Activated T-cell treated with anti-CD3 and anti-CD28 coated beads for 1 hour (primary cell): ENCODE measurements around the gene FRMD4A.
"Not testable (repeated sequence)": the region's sequence is repeated elsewhere in the genome, so short reads cannot be mapped to it uniquely, and the experiment has no call there.

Experiments used
- DNase-seq: peaks from one replicate; pipeline ENCODE4 v3.0.0-alpha.2; 2020; ENCODE audit warnings: low read depth

The FRMD4A gene

DNA sequence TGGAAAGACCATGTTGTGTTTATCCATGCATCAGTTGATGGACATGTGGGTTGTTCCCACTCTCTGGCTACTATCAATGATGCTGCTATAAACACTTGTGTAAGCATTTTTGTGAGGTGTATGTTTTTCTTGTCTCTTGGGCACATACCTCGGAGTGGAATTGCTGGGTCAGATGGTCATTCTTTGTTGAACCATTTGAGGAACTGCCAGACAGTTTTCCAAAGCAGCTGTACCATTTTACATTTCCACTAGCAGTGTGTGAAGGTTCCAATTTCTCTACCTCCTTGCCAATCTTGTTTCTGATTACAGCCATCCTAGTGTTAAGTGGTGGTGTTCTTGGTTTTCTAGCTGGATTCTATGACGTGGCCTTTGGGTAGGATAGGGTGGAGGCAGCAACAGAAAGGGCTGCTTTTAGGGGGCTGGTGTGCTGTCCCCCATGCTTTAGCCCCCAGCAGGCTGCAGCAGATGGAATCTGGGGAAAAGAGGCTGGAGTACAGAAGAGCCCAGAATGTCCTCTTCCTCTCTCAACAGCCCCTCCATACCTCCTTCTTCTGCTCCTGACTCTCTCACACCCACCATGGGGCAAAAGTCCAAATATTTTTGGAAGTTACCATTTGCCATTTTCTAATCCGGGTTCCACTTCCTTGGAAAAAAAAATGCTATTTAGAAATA, 352.7 kb downstream of the FRMD4A start:
- no peak for DNase-seq

DNA sequence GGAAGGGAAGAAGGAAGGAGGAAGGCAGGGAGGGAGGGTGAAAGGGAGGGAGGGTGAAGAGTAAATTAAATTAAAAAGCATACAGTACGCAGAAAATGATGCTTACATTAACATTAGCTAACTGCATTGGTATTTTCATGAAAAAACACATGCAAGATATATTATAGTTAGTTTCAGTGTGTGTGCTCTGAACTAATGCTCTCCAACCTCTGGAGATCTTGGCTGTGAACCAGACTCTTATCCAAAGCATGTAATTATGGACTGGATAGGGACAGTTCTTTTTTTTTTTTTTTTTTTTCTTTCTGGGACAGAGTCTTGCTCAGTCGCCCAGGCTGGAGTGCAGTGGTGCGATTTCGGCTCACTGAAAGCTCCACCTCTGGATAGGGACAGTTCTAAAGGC, 357.0 kb downstream of the FRMD4A start:
- no peak for DNase-seq

DNA sequence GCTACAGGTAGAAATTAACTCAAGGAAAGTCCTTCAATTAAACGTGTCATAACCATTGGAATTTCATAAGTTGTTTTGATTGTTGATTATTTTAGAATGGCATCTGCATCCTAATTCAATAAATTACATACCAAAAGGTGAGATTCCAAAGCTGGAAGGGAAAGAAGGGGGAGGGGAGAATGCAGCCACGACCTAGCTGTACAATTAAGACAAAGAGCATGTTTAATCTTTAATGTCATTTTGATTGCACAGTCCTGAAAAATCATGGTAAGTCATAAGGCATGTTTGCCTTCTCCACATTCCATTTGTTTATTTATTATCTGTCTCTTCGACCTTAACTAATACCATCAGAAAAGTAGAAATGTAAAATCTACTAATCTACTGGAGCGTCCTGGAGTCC, 358.1 kb downstream of the FRMD4A start:
- no peak for DNase-seq

DNA sequence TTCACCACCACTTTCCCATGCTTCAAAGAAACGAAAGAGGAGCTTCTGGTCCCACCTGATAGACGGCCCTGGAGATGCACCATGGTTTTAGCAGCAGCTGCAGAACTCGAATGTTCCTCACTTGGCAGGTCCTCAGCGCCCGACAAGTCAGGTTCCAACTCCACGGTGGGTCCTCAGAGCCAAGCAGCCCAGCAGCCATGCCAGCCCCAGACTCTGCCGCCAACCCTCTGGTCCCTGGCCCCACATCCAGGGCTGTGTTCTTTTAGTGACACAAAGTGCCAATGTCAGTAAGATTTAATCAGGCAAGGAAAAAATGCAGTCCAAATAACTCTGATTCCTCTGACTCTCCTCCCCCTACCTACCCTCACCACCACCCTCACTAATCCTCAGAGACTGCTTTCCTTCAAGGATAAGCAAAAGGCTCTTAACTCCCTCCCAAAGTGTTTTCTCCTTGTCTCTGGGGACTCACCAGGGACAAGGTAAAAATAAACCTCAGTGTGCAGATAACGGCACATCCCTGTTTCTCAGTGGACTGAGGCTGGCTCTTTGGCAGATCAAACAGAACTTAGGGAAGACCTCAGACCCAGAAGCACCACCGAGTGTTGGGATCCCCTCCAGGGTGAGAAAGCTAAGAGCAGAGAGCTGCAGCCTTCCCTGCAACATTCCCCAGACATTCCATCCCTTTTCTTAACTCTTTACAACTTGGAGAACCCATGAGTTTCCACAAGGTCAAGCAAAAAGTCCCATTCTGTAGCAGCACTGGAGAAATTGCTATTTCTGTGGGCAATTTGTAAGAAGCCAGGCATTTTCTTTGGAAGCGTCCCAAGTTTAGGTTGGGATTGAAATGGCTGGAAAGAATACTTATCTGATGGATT, 358.9 kb downstream of the FRMD4A start:
- no peak for DNase-seq

DNA sequence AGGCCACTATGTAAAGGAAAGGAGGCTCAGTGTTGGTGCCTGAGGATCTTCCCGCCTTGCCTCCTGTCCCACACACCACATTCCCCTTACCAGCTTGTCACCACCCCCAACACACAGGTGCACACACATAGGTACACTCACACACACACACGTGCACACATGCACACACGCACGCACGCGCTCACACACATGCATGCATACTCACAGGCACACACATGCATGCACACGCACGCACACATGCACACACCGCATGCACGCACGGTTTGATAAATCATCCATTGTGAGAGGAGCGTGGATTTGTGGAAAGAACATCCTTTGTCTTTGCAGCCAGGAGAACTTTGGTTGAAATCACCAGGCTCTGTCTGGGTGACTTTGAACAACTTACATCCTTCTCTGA, 359.8 kb downstream of the FRMD4A start:
- no peak for DNase-seq

DNA sequence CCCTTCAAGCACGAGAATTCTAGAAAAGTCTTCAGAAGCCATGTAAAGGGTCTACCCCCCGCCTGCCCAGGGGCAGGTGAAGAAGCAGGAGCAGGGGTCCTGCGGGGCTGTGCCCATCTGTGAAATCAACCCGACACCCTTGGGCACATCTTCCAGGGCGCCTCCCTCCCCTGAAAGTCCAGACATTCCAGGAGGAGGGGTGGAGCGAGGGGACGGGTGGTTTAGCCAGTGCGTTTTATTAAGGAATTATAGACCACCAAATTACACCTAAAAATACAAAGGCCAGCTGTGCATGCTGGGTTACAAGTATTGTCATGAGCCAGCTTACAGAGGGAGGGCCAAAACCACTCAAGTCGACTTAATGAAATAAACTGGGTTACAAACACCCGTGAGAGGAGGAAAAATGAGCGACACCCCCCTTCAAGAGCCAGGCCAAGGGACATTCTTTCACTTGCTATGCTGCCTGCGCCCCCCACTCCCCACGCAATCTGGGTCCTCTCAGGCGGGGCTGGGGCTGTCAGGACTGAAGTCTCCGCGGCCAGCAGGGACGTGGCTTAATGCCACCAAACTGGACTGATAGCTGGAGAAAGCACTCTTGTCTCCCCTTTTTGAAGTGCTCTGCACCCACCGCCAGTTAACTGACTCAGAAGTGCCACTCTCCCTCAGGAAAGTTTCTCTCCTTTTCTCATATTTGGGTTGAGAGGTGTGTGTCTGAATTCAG, 360.3 kb downstream of the FRMD4A start:
- no peak for DNase-seq

DNA sequence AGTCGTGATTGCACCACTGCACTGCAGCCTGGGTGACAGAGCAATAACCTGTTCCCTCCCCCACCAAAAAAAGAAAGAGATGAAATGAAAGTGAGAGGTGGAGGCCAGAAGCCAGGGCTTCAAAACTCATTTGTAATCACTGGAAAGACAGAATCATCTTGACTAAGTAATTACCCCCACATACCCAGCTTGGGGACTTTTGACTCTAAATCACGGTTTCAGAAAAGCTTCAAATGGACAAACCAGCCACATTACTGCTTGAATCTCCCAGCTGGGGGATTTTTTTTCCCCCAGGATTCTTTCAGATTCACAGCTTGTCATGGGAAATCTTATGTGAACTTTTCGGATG, 361.0 kb downstream of the FRMD4A start:
- DNase-seq, result no peak

DNA sequence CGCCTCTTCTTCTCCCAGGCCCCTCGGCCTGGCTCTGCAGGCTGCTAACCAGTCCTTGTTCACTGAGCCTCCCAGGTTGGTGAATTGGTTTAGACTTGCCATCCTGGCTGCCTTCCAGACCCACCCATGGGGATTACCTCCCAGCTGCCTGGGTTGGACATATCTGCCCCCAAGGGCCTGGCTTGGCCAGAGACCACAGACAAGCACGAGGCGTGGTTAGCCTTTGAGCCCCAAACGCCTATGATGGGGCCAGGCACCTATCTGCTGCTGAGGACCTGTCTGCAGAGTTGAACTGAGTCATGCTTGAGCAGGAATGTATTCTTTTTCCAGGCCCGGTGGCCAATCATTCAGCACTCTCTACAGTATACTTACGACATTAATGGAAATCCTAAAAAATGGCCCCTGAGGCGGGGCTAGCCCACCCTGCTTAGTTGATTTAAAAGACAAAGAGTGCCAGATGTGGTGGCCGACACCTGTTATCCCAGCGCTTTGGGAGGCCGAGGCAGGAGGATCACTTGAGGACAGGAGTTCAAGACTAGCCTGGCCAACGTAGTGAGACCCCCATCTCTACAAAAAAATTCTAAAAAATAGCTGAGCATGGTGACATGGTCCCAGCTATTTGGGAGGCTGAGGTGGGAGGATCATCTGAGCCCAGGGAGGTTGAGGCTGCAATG, 361.5 kb downstream of the FRMD4A start:
- no peak for DNase-seq

DNA sequence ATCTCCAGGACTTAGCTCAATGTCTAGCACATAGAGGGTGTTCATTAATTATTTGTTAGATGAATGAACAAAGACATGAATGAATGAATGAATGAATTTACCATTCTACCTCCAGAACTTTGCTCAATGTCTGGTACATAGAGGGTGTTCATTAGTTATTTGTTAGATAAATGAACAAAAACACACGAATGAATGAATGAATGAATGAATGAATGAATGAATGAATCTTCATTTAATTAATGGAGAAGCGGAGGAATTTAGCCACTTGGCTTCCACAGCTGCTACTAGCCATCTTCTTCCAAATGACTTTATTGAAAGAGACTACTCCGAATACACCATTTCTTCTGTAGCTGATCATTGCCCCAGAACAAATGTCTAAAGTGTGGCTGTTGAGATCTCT, 368.9 kb downstream of the FRMD4A start:
- no peak for DNase-seq

DNA sequence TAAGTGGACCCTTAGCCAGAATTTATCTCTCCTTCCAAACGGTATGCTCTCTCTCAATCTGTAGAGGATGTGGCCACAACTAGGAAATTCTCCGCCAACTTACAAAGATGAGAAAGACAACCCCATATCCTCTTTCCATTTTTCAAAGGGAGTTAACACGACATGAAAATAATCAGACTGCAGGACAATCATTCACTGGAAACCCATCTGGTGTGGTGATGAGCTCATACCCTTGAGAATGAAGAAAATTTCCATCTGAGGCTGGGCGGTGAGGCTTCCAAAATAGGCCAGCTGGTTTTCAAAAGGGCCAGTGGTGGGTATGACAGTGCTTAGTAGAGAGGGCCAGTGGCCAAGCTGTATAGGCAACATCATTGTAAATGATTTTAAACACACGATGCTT, 369.6 kb downstream of the FRMD4A start:
- no peak for DNase-seq

DNA sequence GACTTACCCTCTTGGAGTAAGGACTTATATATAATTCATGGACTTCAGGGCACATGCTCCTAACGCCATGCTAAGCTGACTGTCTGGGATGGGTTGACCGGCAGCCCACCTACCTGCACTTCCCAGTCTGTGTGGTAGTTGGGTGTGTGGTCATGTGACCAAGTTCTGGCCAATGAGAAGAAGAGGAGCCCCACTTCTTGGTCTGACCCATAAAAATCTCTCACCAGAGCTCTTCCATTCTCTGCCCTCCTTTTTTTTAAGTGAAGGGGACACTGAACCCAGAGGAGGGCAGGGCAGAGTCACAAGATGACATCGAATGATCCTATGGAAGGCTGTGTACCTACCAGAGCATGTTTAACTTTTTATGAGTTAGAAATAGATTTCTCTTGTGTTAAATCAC, 370.1 kb downstream of the FRMD4A start:
- no peak for DNase-seq

DNA sequence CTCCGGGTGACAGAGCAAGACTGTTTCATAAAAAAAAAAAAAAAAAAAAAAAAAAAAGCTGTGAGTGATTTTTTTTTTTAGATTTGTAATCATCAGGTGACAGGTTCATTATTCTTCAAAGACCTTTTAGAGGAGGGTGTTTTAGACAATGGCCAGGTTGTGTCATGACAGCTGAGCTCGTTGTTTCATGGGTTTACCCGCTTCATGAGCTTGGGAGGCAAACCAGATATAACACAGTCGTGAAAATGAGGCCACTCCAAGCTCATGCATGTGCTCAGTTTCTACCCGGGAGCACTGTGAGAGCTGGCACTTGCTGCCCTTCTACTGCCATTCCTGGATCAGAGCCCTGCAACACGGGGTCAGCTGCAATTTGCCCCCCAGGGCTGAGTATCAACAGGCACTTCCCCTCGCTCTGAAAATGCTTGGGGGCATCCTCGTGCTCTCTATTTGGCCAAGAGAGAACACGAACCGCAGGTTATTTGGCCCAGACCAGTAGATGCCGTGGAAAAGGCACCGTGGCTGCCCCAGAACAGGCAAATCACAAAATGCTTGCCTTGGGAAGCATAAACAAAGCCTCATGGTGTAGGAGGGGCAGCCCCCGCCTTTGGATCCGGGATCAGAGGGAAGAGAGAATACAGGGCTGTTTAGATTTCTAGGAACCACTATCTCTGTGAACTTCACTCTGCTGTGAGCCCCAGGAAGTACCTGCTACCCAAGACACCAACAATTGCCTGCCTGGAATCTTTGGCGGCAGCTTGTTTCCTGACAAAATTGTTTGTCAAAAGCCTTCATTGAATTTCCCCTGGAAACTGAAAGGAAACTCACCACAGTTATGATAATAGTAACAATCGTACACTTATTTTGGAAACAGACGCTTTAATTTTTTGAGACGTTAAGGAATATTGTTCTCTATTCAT, 371.0 kb downstream of the FRMD4A start:
- no peak for DNase-seq

DNA sequence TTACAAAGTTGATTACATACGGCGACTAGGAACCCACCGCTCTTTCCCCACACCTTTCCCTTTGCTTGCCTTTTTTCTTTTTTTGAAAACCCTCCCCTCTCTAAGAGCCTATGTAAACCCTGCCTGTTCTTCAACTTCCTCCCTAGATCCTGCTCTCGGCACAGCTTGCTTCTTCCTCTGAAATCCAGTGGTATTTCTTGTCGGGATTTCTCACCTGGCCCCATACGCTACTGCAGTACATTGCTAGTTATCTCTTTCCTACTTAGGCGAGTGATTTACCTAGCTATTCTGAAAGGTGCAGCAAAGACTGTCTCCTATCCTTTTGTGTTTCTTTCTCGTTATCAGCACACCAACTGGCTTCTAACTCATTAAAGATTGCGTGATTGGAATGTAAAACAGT, 372.9 kb downstream of the FRMD4A start:
- DNase-seq, result no peak

DNA sequence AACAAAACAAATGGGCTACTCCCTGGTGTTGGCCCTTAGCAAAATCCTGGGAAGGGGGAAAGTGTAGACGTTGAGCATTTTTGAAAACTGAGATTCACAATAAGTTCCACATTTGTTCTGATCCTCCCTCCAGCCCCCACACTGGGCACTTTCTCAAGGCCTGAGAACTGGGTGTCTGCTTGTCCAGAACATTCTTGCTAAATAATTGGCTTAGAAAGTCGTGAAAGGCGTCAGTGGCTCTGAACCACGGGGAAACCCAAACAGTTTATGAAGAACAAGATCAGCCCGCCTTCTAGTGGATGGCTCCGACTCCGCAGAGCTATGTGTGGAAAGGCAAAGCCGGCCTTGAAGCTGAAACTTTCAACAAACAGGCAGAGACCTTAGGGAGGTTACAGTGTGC, 373.9 kb downstream of the FRMD4A start:
- DNase-seq, result no peak

DNA sequence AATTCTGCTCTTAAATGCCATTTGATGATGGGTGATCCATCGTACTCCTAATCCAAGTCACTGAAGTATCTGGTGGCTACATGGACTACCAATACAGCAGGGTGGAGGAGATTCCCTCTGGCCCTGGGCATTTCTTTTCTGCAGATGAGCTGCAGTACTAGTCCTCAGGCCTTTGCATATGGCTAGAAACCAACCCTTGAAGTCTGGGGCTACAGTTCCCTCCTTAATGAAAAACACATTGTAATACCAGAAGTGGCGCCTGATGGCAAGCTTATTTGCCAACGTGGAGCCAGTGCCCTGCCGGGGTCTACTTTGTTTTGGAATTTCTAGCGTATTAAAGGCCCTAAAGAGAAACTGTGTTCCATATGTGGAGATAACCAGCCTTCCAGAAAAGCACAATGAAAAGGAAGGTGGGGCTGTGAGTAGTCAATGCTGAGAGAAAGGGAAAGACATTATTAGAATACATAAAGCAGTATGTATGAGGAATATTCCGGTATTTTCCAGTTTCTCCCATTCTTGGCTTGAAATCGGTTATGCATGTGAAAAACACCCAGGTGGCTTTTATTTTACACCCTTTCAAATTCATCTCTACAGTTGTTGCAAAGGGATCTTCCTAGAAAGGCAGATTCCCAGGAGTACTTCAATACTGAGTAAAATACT, 375.2 kb downstream of the FRMD4A start:
- no peak for DNase-seq

DNA sequence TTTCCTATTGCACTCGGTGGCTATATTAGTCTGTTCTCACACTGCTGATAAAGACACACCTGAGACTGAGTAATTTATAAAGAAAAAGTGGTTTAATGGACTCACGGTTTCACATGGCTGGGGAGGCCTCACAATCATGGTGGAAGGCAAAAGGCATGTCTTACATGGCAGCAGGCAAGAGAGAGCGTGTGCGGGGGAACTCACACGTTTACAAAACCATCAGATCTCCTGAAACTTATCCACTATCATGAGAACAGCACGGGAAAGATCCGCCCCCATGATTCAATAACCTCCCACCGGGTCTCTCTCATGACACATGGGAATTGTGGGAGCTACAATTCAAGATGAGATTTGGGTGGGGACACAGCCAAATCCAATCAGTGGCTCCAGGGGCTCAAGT, 376.5 kb downstream of the FRMD4A start:
- DNase-seq, result not testable (repeated sequence)

DNA sequence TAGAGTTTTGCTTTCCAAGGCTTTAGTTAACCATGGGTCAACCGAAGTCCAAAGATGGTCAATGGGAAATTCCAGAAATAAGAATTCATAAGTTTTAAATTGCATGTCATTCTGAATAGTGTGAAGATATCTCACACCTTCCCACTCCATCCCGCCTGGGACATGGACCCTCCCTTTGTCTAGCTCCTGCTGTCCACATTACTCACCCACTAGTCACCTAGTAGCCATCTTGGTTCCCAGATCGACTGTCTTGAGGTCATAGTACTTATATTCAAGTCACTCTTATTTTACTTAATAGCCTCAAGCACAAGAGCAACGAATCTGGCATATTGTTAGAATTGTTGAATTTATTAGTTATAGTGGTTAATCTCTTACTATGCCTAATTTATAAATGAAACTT, 377.4 kb downstream of the FRMD4A start:
- DNase-seq, result no peak

DNA sequence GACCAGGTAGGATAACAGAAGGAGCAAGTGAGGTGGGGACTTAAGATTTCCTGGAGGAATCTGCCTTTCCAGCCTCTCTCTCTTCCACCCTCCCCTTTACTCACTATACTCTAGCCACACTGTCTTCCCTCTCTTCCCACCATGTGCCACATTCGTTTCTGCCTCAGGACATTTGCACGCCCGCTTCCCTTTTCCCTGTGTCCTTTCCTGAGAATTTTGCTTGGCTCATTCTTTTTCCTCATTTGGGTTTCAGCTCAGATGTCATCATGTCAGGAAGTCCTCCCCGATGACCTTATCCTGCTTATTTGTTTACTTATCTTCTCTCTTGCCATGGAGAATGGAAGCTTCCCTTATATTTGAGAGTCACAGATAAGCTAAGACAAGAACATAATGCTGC, 380.2 kb downstream of the FRMD4A start:
- DNase-seq, result no peak

DNA sequence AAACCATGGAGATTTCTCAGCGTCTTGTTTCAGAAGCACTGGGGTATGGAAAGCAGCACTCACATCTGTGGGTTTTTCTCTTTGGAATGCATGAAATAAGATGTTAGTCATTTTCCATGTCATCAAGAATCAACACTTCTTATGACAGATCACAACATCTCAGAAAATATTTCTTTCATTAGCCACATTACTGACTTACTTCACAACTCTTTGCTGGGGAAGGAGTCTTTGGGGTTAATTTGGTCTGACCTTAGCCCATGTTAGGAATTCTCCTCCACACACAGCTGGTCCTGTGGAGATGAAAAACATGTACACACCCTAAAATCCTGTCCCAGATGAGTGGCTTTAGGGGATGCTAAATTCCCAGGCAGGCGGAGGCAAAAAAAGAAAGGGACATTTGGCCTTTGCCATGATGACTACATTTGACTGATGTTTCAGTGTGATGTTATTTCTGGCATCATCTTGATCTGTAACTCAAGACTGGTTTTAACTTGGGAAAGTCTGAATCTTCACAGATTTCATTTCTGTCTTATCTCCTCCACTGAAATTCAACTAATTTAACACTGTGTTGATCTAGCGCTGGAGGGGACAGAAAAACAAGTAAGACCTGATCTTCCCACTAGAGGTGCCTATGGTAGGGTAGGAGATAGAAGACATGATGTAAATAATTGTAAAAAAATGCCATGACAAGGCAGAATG, 380.7 kb downstream of the FRMD4A start:
- no peak for DNase-seq

DNA sequence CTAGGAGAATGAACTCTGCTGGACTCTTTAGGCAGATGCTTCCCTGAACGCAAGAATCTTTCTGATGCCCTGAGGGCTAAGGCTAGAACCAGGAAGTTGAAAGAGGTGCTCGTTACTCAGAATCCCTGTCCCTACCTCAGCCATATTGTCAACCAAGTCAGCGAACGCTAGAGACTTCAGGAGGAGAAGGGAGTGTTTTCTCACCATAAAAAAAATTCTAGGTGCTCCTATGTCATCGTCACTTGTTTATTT, 384.6 kb downstream of the FRMD4A start:
- DNase-seq, result no peak
